Panc1 (cell line): ENCODE data around the gene PLS3. TPM values are rescaled to one million over a fixed set of nuclear protein-coding genes. Genes with fewer than 3 reads are reported as not detected.

Experiments
- ATAC-seq: fragments of 200-7000 bp; cut with Tn5 transposase; 2 replicates; pipeline ENCODE4 v1.9.1; 2020; ENCODE audit warnings: mild to moderate bottlenecking, moderate library complexity
- BruUV-seq: library from RNA; stranded (reverse); fragments of 400-500 nt; replicated peaks from 2 replicates; lab custom pipeline; 2021; lab: Mats Ljungman, UMichigan
- CTCF ChIA-PET: fragments of 300-600 bp; sonication (Branson Sonifier 250); formaldehyde crosslinking; loops from one replicate; lab custom pipeline; 2022; ENCODE audit warnings: antibody characterized with exemption; lab: Charles Lee
- POLR2A ChIA-PET: fragments of 300-600 bp; sonication (Branson Sonifier 250); formaldehyde crosslinking; loops from one replicate; lab custom pipeline; 2022; ENCODE audit warnings: antibody characterized with exemption; lab: Charles Lee
- DNase-seq: peaks from one replicate; pipeline ENCODE4 v3.0.0-alpha.2; 2010; ENCODE audit warnings: low read depth, low spot score
- H3K27ac ChIP-seq: 2 replicates; pipeline ENCODE4 v1.5.1; 2011; ENCODE audit warnings: mild to moderate bottlenecking, low read length, inconsistent platforms
- H3K27me3 ChIP-seq: fragments of 200-500 bp; sonication (Bioruptor generic); 2 replicates; pipeline ENCODE4 v1.6.0; 2014; ENCODE audit warnings: low read length, inconsistent platforms; ENCODE audit not compliant: control insufficient read depth, insufficient read depth
- H3K36me3 ChIP-seq: fragments of 200-500 bp; sonication (Bioruptor generic); 2 replicates; pipeline ENCODE4 v1.5.1; 2014; ENCODE audit warnings: inconsistent platforms, mild to moderate bottlenecking, low read length, moderate library complexity; ENCODE audit not compliant: control insufficient read depth, insufficient read depth
- H3K4me1 ChIP-seq: 2 replicates; pipeline ENCODE4 v1.5.1; 2011; ENCODE audit warnings: inconsistent platforms, mild to moderate bottlenecking, low read length, moderate library complexity; ENCODE audit not compliant: control insufficient read depth, insufficient read depth
- H3K4me3 ChIP-seq, 2 experiments: 2 replicates each; pipeline ENCODE4 v1.5.1; 2011 to 2012; ENCODE audit warnings: low read depth in 2 of 2, low read length in 2 of 2, mild to moderate bottlenecking in 2 of 2, inconsistent platforms in 1 of 2, moderate library complexity in 1 of 2
- H3K9me3 ChIP-seq: fragments of 200-500 bp; sonication (Bioruptor generic); 2 replicates; pipeline ENCODE4 v1.5.1; 2014; ENCODE audit warnings: low read depth, mild to moderate bottlenecking, inconsistent platforms, low read length, moderate library complexity; ENCODE audit not compliant: control insufficient read depth, insufficient read depth
- CTCF ChIP-seq: fragments of 450-650 bp; IDR thresholded peaks from 2 replicates; pipeline ENCODE4 v1.5.1; 2017; ENCODE audit warnings: mild to moderate bottlenecking
- POLR2AphosphoS5 ChIP-seq: IDR thresholded peaks from 2 replicates; pipeline ENCODE4 v1.6.1; 2012; ENCODE audit warnings: mild to moderate bottlenecking, low read depth, low read length, moderate library complexity
- REST ChIP-seq, 2 experiments: IDR thresholded peaks; 2 replicates each; pipeline ENCODE4 v1.6.1; 2011 to 2012; ENCODE audit warnings: low read depth in 2 of 2, control low read depth in 1 of 2, low read length in 1 of 2, mild to moderate bottlenecking in 1 of 2, moderate library complexity in 1 of 2; ENCODE audit not compliant: insufficient read depth in 1 of 2
- SIN3A ChIP-seq: IDR thresholded peaks from 2 replicates; pipeline ENCODE4 v1.6.1; 2012; ENCODE audit warnings: low read depth, mild to moderate bottlenecking, low read length, moderate library complexity, borderline replicate concordance; ENCODE audit not compliant: insufficient read depth
- TCF7L2 ChIP-seq: IDR thresholded peaks from 2 replicates; pipeline ENCODE4 v1.6.1; 2011; ENCODE audit warnings: mild to moderate bottlenecking, low read depth, low read length, inconsistent platforms
- in situ Hi-C: cut with HindIII; loops from 2 replicates; pipeline ENCODE4 v1.10.0; 2016; ENCODE audit warnings: low sequenced_read_pairs, low pct_unique_long_range_greater_than_20kb
- intact Hi-C: fragments of 100-400 bp; cut with micrococcal nuclease; formaldehyde crosslinking; loops from one replicate; pipeline ENCODE4 v1.10.0; 2022; ENCODE audit not compliant: unreplicated experiment
- total RNA-seq: library from RNA; stranded (reverse); gene quantifications from one replicate; pipeline ENCODE4 v1.2.1, GENCODE V29; 2021; ENCODE audit not compliant: unreplicated experiment

The PLS3 gene
- total RNA-seq, 1 experiment from 2014 or later: 164 TPM

DNA sequence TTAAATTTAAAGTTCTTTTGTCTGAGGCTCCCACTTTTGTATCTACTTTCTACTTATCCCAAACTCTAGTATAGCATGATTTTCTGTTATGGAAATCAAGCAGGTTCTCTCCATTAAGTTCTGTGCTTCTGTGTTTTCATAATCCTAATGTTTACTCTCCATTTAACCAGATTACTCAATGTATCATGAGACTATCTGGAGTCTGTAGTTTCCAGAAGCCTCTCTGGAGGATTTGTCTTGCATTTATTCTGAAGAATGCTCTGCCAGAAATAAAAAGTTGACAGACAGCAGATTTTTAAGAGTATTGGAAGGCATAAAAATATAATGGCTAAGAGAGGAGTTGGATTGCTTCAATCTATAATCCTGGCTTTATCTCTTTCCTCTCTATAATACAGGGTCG, 39.2 kb upstream of the PLS3 start:
- Histone ChIP-seq H3K4me3 (no peak overlapping the region), H3K27me3 (no peaks in the 10 kb centered on the region), H3K27ac (no peak overlapping the region), H3K9me3 (no peaks in the 10 kb centered on the region), H3K36me3 (no peaks in the 10 kb centered on the region), H3K4me1 (no peaks in the 10 kb centered on the region)
- CTCF ChIA-PET: no interaction called here
- no TSS peak for BruUV-seq
- POLR2A ChIA-PET: no interaction called here
- TF ChIP-seq CTCF (no peak), POLR2AphosphoS5 (no peak), REST (IDR thresholded peaks at IDR 0.05; ENCODE audit: insufficient read depth in 1 of 2, low read depth in 2 of 2, low read length in 1 of 2) (no peak), SIN3A (no peak), TCF7L2 (no peak)
- in situ Hi-C loops (no loop called here), intact Hi-C loops (no loop called here)
- DNase-seq (no peak), ATAC-seq (no peak)

DNA sequence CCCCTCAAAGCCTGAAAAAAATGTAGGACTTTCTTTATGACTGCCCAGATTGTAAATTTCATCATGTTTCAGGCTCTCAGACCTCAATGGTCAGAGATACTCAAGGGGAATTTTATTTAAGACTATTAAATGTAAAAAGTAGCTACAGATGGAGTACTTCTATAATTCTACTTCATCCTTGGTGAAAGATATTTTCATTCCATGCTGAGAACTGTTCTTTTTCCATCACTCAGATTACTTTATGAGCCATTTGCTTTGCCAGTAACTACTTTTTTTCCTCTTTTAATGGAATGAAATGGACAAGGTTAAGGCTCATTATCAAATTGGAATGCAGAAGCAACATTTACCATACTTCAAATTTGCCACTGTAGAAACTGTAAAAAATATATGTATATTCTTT, 38.0 kb upstream of the PLS3 start:
- H3K4me3 ChIP-seq: no peak overlapping the region
- no peaks in the 10 kb centered on the region for H3K4me1 ChIP-seq
- H3K9me3 ChIP-seq: no peaks in the 10 kb centered on the region
- no peak for ATAC-seq
- POLR2A ChIA-PET: no interaction called here
- no peaks in the 10 kb centered on the region for H3K36me3 ChIP-seq
- CTCF ChIA-PET: no interaction called here
- intact Hi-C loops: no loop called here
- in situ Hi-C loops: no loop called here
- no peak overlapping the region for H3K27ac ChIP-seq
- BruUV-seq: no TSS peak
- no peak for DNase-seq
- no peaks in the 10 kb centered on the region for H3K27me3 ChIP-seq
- TF ChIP-seq TCF7L2: no peak
- TF ChIP-seq POLR2AphosphoS5: no peak
- TF ChIP-seq REST (IDR thresholded peaks at IDR 0.05; ENCODE audit: insufficient read depth in 1 of 2, low read depth in 2 of 2, low read length in 1 of 2): no peak
- no peak for TF ChIP-seq CTCF
- TF ChIP-seq SIN3A: no peak
